AG09309 (cell line): Measurements from ENCODE around the gene RERE.

Experiments
- DNase-seq: peaks from one replicate; pipeline ENCODE4 v3.0.0-alpha.2; 2010; ENCODE audit warnings: low read depth
- H3K4me3 ChIP-seq: 2 replicates; pipeline ENCODE4 v1.5.1; 2011; ENCODE audit warnings: mild to moderate bottlenecking, low read depth, low read length, moderate library complexity; ENCODE audit not compliant: control insufficient read depth
- TF ChIP-seq, protein P1 (sequence below): IDR thresholded peaks from 2 replicates; pipeline ENCODE4 v1.5.1; 2011; ENCODE audit warnings: mild to moderate bottlenecking, low read depth, low read length, inconsistent platforms; ENCODE audit not compliant: insufficient read depth, control insufficient read depth; ENCODE audit errors: missing control alignments

Gene RERE

DNA sequence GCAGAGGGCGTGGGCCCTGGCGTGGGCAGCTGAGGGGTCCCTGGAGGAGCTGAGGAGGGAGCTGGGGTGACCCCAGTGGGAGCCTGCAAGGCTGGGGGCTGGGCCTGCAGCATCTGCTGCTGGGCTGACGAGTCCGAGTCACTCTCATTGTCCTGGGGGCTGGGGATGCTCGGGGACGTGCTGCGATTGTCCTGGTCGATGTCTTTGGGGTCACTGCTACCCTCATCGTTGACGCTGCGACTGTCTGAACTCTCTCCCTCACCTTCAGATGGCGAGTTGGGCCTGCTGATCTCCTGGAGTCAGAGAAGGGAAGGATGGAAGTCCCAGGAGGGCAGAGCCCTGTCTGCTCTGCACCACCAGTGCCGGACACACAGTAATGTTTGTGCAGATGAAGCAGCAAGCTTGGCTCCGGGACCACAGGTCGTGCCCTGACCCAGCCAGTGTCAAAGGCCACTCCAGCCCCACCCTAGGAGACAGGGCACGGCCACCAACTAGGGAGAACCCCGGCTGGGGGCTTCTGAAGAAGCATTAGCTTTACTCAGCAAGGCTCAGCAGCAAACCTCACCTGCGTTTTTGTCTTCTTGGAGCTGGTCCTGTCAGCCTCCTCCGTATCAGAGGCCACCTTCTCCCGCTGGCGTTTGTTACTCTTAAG, 456.1 kb downstream of the RERE start:
- H3K4me3 ChIP-seq, result no peak overlapping the region
- DNase-seq, result no peak
- TF ChIP-seq, protein P1, sequence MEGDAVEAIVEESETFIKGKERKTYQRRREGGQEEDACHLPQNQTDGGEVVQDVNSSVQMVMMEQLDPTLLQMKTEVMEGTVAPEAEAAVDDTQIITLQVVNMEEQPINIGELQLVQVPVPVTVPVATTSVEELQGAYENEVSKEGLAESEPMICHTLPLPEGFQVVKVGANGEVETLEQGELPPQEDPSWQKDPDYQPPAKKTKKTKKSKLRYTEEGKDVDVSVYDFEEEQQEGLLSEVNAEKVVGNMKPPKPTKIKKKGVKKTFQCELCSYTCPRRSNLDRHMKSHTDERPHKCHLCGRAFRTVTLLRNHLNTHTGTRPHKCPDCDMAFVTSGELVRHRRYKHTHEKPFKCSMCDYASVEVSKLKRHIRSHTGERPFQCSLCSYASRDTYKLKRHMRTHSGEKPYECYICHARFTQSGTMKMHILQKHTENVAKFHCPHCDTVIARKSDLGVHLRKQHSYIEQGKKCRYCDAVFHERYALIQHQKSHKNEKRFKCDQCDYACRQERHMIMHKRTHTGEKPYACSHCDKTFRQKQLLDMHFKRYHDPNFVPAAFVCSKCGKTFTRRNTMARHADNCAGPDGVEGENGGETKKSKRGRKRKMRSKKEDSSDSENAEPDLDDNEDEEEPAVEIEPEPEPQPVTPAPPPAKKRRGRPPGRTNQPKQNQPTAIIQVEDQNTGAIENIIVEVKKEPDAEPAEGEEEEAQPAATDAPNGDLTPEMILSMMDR, result no peak

DNA sequence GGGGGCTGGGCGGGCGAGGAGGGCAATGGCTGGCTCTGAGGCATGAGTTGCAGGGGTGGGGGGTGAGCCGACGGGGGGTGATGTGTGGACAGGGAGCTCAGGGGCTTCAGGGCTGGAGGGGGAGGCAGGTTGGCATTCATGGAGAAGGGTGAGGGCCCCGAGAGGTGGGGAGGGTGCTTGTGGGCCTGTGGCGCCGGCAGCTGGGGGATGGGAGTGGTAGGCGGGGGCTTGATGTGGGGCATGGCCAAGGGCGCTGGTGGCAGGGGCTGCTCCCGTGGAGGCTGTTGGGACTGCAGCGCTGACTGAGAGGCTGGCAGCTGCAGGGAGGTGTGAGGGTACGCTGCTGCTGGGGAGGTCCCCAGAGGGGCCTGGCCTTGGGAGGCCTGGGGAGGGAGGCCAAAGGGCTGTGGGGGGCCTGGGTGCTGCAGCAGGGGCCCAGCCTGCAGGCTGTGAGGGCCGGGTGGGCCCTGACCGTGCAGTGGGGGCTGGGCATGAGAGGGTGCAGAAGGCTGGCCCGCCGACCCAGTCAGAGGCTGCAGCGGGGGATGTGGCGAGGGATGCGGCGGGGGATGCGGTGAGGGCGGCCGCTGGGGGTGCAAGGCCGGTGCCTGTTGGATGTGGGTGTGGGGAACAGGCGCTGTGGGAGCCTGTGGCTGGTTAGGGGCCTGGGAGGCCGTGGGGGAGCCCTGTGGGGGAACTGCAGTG, 456.8 kb downstream of the RERE start:
- TF ChIP-seq, protein P1, result no peak
- H3K4me3 ChIP-seq, result no peak overlapping the region
- DNase-seq, result no peak

DNA sequence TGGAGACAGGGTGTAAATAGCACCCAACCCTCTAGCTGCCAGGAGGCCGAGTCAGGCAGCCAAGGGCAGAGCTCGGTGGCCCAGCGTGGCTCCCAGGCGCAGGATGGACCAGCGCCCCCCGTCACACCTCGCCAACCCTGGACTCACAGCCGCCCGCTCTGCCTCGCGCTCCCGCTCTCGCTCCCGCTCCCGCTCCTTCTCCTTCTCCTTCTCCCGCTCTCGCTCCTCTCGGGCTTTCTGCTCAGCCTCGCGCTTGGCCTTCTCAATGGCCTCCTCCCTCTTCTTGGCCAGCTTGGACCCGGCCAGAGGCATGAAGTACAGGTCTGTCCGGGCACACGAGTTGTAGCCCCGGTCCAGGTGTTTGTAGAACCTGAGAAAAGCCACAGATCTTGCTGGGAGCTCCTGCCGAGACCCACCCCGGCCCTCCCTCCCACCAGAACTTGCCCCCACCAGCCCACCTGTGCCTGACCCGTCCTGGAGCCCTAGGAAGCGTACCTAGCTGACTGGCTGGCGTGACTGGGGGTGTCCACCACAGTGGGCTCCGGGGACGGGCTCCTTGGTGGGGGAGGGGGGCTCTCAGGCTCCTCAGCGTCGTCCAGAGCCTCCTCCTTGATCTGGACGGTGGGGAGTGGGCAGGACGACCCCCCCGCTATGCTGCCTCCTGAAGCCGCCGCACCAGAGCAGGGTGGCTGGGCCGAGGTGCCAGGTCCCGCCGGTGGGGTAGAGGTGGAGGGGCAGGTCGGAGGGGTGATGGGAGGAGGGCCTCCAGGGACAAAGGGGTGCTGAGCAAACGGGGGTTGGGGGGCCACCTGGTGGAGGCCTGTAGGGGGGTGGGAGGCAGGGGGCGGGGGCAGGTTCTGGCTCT, 457.6 kb downstream of the RERE start:
- TF ChIP-seq, protein P1, result no peak

DNA sequence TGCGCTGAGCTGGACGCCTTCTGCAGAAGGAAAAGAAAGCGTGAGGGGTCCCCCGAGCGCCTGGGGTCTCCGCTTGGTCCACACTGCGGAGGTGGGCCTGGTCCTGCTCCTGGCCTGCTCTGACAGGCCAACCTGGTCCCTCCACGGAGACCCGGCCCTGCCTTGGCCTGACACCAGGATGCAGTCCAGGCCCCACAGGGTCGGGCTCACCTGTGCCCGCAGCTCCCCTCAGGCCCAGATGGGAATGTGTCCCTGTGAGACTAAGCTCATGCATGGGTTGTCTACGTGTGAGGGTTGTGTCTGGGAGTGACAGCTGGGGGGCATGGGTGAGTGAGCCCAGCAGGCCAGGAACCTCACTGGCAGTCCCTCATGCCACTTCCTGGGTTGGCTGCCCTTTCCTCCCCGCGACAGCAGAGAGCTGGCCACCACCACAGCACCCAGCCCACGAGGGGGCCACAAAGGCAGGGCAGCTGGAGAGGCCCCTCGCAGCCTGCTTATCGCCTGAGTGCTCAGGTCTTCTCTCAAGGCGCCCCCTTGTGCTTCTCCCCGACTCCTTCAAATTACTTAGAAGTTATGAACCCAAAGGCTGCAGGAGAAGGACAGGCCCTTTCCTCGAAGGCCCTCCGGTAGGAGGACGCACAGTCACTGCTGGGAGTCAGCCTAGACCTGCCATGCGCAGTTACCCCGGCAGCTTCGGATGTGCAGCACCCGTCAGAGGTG, 458.4 kb downstream of the RERE start:
- no peak for DNase-seq
- TF ChIP-seq, protein P1, result no peak
- H3K4me3 ChIP-seq, result no peak overlapping the region

More for the DNA sequence above, 457.6 kb downstream of the RERE start:
- DNase-seq, result no peak
- H3K4me3 ChIP-seq, result no peak overlapping the region

DNA sequence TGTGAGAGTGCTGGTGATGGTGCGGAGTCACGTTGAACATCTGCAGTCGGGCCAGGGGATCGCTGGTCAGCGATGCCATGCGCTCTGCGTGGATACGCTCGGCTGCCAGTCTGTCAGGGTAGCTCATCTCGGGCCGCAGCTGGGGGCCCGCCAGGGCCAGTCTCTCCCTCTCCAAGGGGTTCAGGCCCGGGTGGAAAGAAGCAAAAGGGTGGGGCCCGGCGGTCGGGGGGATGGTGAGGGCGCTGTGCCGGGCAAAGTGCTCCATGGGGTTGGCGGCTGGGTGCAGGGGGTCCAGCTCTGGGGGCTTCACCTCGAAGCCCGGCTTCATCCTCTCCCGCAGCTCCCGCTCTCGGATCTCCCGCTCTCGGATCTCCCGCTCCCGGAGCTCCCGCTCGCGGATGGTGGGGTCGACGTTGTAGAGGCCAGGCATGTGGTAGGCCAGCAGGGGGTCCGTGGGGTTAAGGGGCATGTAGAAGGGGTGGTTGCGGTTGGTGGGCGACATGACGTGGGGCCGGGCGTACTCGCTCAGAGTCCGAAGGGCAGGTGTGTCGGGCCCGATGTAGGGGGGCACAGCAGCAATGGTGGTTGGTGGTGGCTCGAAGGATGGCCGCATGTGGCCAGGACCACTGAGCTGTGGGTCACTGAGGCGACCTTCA, 459.1 kb downstream of the RERE start:
- DNase-seq, result no peak
- no peak overlapping the region for H3K4me3 ChIP-seq
- TF ChIP-seq, protein P1, result no peak
